ENCODE results near the gene SPRING1.
"Not testable (repeated sequence)": the region's sequence is repeated elsewhere in the genome, so short reads cannot be mapped to it uniquely, and the experiment has no call there.

SPRING1 gene

GRCh38 chr12:116737774-116738657 is at the start of gene SPRING1, which contains the start of gene RNFT2:
Gene SPRING1 (minus strand): TSS chr12:116738069. CDS start chr12:116737900, 169 bp downstream.
Gene RNFT2 (plus strand): TSS chr12:116738315. CDS start chr12:116740498, 2,183 bp downstream.
- DNase-seq: peak; percentile 99

GRCh38 chr12:116784238-116784612 is 46.4 kb upstream of the SPRING1 start:
- DNase-seq: no peak

- no peak for DNase-seq
Observed at GRCh38 chr12:116783525-116784237, 45.8 kb upstream of the SPRING1 start.

- no peak for DNase-seq
Observed at GRCh38 chr12:116780942-116781341, 43.1 kb upstream of the SPRING1 start.

- DNase-seq: no peak
Observed at GRCh38 chr12:116779597-116779996, 41.7 kb upstream of the SPRING1 start.

- no peak for DNase-seq
Observed at GRCh38 chr12:116777245-116777644, 39.4 kb upstream of the SPRING1 start.

GRCh38 chr12:116774020-116774419 is 36.2 kb upstream of the SPRING1 start:
- no peak for DNase-seq

- no peak for DNase-seq
Observed at GRCh38 chr12:116773276-116773731, 35.4 kb upstream of the SPRING1 start.

GRCh38 chr12:116771651-116772050 is 33.8 kb upstream of the SPRING1 start:
- DNase-seq: no peak

- DNase-seq: no peak
Observed at GRCh38 chr12:116766746-116767145, 28.9 kb upstream of the SPRING1 start.

GRCh38 chr12:116766285-116766684 is 28.4 kb upstream of the SPRING1 start:
- DNase-seq: no peak

- DNase-seq: no peak
Observed at GRCh38 chr12:116765271-116765670, 27.4 kb upstream of the SPRING1 start.

- no peak for DNase-seq
Observed at GRCh38 chr12:116761499-116761898, 23.6 kb upstream of the SPRING1 start.

GRCh38 chr12:116760622-116761020 is 22.8 kb upstream of the SPRING1 start:
- DNase-seq: no peak

GRCh38 chr12:116759783-116760621 is 22.1 kb upstream of the SPRING1 start:
- peak; percentile 26 for DNase-seq

GRCh38 chr12:116754783-116755182 is 16.9 kb upstream of the SPRING1 start:
- not testable (repeated sequence) for DNase-seq

GRCh38 chr12:116754097-116754496 is 16.2 kb upstream of the SPRING1 start:
- DNase-seq: not testable (repeated sequence)

GRCh38 chr12:116750298-116750697 is 12.4 kb upstream of the SPRING1 start:
- no peak for DNase-seq

- DNase-seq: no peak
Observed at GRCh38 chr12:116749884-116750283, 12.0 kb upstream of the SPRING1 start.

- no peak for DNase-seq
Observed at GRCh38 chr12:116745554-116745953, 7.7 kb upstream of the SPRING1 start.

- no peak for DNase-seq
Observed at GRCh38 chr12:116744766-116745165, 6.9 kb upstream of the SPRING1 start.

- not testable (repeated sequence) for DNase-seq
Observed at GRCh38 chr12:116742787-116743186, 4.9 kb upstream of the SPRING1 start.

GRCh38 chr12:116739381-116739887 is 1.6 kb upstream of the SPRING1 start:
- no peak for DNase-seq
